HG03378 (cell line): ENCODE measurements around the gene POLR1A.

Experiments used
- ATAC-seq: cut with Tn5 transposase; IDR thresholded peaks from one replicate; pipeline ENCODE4 v1.9.1; 2021; ENCODE audit warnings: mild to moderate bottlenecking, moderate library complexity; ENCODE audit not compliant: unreplicated experiment

POLR1A gene

DNA sequence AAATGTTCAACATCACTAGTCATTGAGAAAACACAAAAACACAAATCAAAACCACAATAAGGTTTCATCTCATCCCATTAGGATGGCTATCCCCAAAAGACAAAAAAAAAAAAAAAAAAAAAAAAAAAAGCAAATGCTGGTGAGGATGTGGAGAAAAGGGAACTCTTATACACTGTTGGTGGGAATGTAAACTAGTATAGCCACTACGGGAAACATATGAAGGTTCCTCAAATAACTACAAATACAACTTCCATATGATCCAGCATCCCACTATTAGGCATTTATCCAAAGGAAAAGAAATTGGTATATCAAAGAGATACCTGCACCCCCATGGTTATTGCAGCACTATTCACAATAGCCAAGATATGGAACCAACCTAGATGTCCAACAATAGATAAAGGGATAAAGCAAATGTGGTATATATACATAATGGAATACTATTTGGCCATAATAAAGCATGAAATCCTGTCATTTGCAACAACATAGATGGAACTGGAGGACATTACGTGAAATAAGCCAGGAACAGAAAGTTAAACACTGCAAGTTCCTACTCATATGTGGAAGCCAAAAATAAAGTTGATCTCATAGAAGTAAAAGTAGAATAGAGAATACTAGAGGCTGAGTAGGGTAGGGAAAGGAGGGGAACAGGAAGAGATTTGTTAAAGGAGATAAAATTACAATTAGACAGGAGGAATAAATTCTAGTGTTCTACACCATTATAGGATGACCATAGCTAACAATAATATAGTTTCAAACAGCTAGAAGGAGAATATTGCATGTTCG, 8.4 kb downstream of the POLR1A start:
- ATAC-seq = no peak

GRCh38 chr2:86094229-86094628, 11.5 kb downstream of the POLR1A start:
- no peak for ATAC-seq

DNA sequence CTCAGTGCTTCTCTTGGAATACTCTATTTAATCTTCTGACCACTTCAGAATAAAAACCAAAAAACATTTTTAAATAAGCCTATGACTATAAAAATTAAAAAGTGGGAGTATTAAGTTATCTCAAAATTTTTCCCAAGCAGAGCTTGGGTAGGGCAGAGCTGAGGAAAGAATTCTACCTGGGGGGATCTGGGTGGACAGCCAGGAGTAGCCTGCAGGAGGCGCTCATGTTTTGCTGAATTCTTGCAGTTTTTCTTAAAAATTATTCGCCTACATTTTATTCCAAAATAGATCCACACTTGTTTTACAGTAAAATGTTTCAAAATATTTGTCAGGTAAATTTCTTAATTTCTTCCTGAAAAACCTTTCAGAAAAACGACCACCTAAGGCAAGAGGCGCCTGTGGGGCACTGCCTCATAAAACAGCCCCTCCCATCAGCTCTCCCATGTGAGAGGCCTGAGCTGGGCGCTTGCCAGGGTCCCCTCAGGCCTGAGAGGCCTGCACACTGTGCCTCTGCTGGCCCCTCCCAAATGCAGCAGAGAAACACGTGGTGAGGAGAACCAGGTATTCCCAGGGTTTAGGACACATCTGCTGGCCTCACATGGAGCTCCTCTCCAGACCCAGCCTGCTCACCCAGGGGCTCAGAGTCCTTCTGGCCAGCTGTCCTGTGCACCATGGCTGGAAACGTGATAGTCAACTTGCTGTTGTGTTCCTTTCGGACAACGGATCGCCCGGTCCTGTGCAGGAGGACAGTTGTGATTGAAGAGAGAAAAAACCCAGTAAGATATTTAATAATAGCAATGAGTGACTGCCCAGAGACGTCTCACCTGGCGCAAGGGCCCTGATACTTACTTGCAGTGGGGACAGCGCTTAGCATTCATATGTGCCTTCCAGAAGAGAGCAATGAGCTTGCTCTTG, 17.5 kb downstream of the POLR1A start:
- no peak for ATAC-seq

DNA sequence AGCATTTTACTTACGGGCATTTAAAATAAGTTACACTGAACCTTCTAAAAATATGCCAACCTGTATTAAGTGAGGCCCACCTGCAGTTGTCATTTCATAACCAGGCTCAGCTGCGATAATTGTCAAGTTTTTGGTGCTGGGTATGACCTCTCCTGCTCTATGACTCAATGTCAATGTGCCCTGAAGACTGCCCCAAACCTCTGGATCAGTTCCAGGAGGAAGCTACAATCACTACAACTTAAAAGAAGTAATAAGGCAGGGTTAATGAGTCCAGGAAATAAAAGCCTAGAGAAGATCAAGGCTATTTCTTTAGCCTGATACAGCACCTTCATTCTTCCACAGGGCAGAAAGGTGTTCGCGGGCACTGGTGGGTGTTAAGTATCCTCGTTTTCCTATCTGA, 22.9 kb downstream of the POLR1A start:
- no peak for ATAC-seq

- ATAC-seq = no peak
Observed at GRCh38 chr2:86081724-86082123, 24.0 kb downstream of the POLR1A start.

DNA sequence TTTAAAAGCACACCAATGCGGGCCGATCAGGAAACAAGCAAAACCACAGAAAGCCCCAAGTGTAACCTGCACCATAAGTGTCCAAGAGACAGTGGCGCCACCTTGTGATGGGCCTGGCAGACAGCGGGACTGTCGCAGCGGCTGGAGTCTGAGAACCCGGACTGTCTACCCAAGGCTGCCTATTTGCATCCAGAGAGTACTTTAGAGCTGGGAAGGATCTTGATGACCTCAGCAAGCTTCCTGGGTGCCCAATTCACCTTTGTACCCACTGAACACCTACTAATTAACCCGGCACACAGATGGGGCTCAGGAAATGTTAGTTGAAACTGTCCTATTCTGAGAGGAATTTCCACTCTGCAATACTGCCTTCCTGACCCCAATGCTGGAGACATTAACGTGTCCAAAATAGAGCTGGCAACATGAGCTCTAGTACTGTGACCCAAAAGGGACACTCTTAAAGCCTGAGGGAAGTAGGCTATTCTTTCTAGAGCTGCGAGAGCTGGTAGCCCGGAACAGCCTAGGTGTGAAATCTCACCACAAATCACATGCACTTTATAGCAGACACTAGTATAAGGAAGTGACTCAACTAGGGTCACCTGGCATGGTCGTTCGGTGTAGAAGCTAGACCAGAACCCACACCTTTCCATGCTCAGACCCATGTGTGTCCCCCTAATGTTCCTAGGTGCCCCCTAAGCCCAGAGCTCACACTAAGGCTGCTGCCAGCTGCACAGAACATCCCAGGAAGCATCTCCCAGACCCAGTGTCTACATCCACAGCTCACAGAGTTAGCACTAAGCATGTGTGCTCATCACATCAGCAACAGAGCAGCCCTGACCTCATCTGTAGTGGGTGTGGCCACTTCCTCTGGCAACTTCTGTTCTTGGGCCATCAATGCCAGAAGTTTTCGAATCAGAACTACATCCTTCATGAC, 25.4 kb downstream of the POLR1A start:
- ATAC-seq = peak; percentile 70

DNA sequence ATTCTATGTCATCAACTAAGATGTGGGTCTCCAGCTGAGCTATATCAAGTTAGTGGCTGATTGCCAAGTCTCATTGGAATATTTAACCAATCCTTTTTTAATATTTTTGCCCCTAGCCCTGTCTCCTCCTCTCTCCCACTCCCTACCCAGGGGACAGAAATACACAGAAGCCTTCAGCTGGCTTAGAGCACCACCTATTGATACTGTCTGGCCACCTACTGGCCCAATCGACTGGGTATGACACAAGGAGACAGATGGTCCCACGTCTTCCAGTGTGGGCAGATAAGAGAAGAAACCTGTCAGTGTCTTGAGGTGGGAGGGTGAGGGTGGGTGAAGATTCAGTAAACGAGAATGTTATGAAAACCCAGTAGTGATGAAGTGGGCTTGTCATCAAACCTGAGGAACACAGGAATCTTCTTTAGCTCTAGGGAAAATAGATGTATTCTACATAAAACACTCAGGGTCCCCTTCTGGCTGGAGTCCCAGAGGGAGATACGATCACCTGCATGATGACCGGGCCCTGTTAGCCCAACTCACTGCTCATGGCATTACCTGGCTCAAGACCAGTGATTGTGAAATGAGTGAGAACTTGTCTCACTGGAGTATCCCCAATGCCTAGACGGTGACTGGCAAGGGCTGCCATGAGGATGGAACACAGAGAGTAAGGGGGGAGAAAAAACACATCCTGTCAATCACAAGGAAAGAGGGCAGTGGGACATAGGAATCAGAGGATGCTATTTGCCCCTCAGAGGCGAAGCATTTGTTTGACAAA, 26.7 kb downstream of the POLR1A start:
- no peak for ATAC-seq

- ATAC-seq = no peak
Observed at GRCh38 chr2:86075886-86076285, 29.8 kb downstream of the POLR1A start.

GRCh38 chr2:86074811-86075210, 30.9 kb downstream of the POLR1A start:
- ATAC-seq = no peak

DNA sequence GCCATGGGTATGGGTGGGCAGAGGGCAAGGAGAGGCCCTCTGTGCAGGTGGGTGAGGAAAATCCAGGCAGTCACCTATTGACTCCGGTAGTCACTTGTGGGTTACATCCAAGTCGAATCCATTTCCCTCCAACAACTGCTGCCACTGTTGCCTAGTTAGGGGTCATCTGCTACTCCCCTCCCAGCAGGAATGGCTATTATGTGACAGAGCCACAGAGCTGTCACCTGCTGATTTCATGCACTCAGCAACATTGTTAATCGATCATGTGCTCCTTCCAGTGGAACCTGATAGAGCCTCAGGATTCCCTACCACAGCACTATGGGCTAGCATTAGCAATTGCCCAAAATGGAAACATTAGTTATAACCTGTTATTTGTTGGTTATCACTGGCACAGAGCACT, 31.4 kb downstream of the POLR1A start:
- no peak for ATAC-seq

DNA sequence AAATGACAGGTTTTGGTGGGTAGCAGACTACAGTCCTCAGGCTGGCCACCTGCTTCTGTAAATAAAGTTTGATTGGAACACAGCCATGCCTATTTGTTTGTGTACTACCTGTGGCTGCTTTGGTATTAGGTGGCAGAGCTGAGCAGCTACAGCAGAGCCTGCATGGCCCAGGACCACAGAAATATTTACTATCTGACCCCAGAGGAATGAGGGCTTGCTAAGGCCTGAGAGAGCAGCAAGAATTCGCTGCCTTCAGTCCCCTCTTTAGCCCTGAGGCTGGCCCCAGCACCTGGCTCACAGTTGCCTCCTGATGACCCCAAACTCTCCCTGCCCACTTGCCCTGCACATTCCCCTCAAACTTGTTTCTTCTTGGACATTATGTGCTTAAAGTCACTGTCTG, 32.5 kb downstream of the POLR1A start:
- no peak for ATAC-seq

DNA sequence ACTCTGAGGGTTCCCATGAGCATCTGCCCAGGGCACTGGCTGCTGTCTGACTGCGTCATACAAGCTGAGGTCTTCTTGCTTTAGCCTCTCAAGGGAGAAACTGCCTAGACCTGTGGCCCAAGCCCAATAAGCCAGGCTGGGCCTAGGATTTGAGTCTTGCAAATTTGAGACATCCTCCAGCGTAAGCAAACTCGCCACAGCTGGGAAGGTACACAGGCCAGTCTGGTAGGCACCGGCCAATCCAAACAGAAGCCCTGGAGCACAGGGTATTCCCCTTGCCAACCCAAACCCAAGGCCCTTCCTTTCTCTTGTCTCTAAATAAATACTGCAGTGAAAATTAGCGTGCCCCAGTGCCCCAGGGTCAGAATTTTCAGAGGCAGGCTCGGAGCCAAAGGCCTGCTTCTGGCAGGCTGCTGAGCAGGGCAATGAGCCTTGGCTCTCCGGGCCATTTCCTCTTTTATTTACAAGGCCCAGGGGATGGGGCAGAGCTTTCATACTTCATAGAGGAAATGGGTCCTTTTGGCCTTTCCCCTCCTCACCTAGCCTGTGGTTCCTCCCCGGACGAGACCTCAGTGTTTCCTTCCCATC, 33.3 kb downstream of the POLR1A start:
- ATAC-seq = peak; percentile 67

GRCh38 chr2:86070868-86071267, 34.8 kb downstream of the POLR1A start:
- ATAC-seq = no peak

GRCh38 chr2:86069783-86070339, 35.8 kb downstream of the POLR1A start:
- ATAC-seq = no peak

- no peak for ATAC-seq
Observed at GRCh38 chr2:86069091-86069685, 36.5 kb downstream of the POLR1A start.

- ATAC-seq = no peak
Observed at GRCh38 chr2:86068648-86069047, 37.0 kb downstream of the POLR1A start.

DNA sequence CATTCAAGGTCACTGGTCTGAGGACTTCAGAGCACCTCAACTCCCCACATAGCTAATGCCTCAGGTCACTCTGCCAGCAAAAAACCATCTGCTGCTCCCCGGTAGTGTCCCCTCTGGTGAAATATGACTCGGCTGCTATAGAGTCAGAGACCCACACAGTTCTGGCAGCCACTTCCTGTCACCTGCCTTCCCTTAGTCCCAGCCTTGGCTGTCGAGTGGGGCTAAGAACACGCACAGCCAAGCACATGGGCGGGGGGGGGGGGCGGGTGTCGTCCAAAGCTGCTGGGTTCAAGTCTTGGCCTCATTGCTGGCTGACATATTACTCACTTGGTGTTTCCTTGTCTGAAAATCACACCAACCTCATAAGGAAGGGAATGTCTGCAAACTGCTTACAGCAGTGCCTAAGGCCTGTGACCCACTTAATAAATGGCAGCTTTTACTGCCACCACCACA, 37.5 kb downstream of the POLR1A start:
- peak; percentile 58 for ATAC-seq

DNA sequence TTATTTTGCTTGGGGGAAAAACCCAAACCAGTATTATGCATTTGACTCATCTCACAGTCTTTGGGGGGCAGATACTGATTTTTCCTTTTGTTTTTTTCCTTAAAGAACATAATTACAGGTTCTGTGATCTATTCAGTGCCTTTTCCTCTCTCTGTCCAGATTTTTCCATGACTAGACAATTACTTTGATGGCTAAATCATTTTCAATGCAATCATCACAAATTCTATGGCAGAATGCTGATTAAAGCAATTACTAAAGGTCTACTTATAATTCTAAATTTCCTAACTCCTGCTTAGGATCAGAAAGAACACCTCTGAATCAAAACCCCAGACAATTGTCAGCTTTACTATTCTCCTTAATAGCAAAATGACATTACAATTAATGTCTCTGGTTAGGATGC, 38.8 kb downstream of the POLR1A start:
- no peak for ATAC-seq

- ATAC-seq = no peak
Observed at GRCh38 chr2:86066007-86066578, 39.6 kb downstream of the POLR1A start.
